ENCODE data around the gene SLAMF1. TPM values are rescaled to one million over a fixed set of nuclear protein-coding genes. Genes with fewer than 3 reads are reported as not detected.

The SLAMF1 gene
- total and polyA plus RNA-seq, 7 experiments from 2014 or later: 14.6 to 90.3 (median 22.9) TPM

GRCh38 chr1:160623227-160623633, 23.6 kb downstream of the SLAMF1 start:
- Mint-ChIP-seq H3K9me3 (peaks cover 0 to 10% (median 0%) of the 10 kb centered on the region in 11 donors), H3K4me3 (peak overlapping the region in 8 of 10 donors; percentile 6 to 99 (median 59)), H3K27ac (peak overlapping the region; percentile 38 to 100 (median 80)), H3K27me3 (no peaks in the 10 kb centered on the region), H3K4me1 (peaks cover 63 to 94% (median 87%) of the 10 kb centered on the region in 7 donors), H3K36me3 (peaks cover 18 to 82% (median 63%) of the 10 kb centered on the region in 5 donors)
- Histone ChIP-seq H3K27me3 (ENCODE audit: control insufficient read depth in 2 of 2, insufficient read depth in 2 of 2, low read length in 2 of 2) (no peaks in the 10 kb centered on the region), H3K27ac (ENCODE audit: low read depth, low read length) (peak overlapping the region; percentile 5), H3K9me3 (ENCODE audit: control insufficient read depth in 2 of 3, low read length in 3 of 3) (no peaks in the 10 kb centered on the region), H3K4me1 (ENCODE audit: control insufficient read depth in 2 of 2, insufficient read depth in 2 of 2, low read length in 2 of 2) (peaks cover 67% of the 10 kb centered on the region in 2 donors), H3K4me3 (ENCODE audit: low read length) (no peak overlapping the region), H3K36me3 (ENCODE audit: control insufficient read depth in 2 of 3, insufficient read depth in 3 of 3, low read length in 3 of 3) (peaks cover 4 to 13% (median 10%) of the 10 kb centered on the region in 3 experiments)
- ChIA-PET POLR2A (interaction anchor here (1.0 to 3.7 kb wide), 3 partner anchors 17 to 57 kb away, joined by 3 to 13 read pairs (median 3); partner anchors contain the start of gene SLAMF1), CTCF (interaction anchor here (1.5 to 1.8 kb wide), 2 partner anchors 52 to 58 kb away, joined by 6 to 10 read pairs; no protein-coding TSS in a partner anchor)
- peak; percentile 56 for ATAC-seq
- DNase-seq: peak in 1 of 9 donors; percentile 52
- intact Hi-C loops (cut with micrococcal nuclease): loop anchor here in 1 of 2 donors (2.0 kb wide), 1 partner anchor 16 kb away; no protein-coding TSS in a partner anchor

- Histone ChIP-seq H3K27me3 (ENCODE audit: control insufficient read depth in 2 of 2, insufficient read depth in 2 of 2, low read length in 2 of 2) (no peaks in the 10 kb centered on the region), H3K4me1 (ENCODE audit: control insufficient read depth in 2 of 2, insufficient read depth in 2 of 2, low read length in 2 of 2) (peaks cover 62% of the 10 kb centered on the region in 2 donors), H3K9me3 (ENCODE audit: control insufficient read depth in 2 of 3, low read length in 3 of 3) (no peaks in the 10 kb centered on the region), H3K4me3 (ENCODE audit: low read length) (no peak overlapping the region), H3K36me3 (ENCODE audit: control insufficient read depth in 2 of 3, insufficient read depth in 3 of 3, low read length in 3 of 3) (peaks cover 4 to 17% (median 10%) of the 10 kb centered on the region in 3 experiments), H3K27ac (ENCODE audit: low read depth, low read length) (no peak overlapping the region)
- intact Hi-C loops (cut with micrococcal nuclease): loop anchor here in 1 of 2 donors (2.0 kb wide), 1 partner anchor 16 kb away; no protein-coding TSS in a partner anchor
- Mint-ChIP-seq H3K27me3 (no peaks in the 10 kb centered on the region), H3K9me3 (peaks cover 0 to 10% (median 0%) of the 10 kb centered on the region in 11 donors), H3K4me1 (peaks cover 60 to 94% (median 87%) of the 10 kb centered on the region in 7 donors), H3K27ac (peak overlapping the region in 7 of 9 donors; percentile 8 to 100 (median 83)), H3K36me3 (peaks cover 12 to 80% (median 60%) of the 10 kb centered on the region in 5 donors), H3K4me3 (peak overlapping the region in 4 of 10 donors; percentile 30 to 99 (median 74))
- ATAC-seq: no peak
- ChIA-PET CTCF (interaction anchor here (0.7 to 1.8 kb wide), 4 partner anchors 14 to 58 kb away, joined by 3 to 10 read pairs (median 7); no protein-coding TSS in a partner anchor), POLR2A (interaction anchor here (1.0 to 3.7 kb wide), 3 partner anchors 18 to 58 kb away, joined by 3 to 13 read pairs (median 3); partner anchors contain the start of gene SLAMF1)
- DNase-seq: no peak
Measured at GRCh38 chr1:160622501-160623226, 24.2 kb downstream of the SLAMF1 start.

- Mint-ChIP-seq H3K27me3 (no peaks in the 10 kb centered on the region), H3K9me3 (peaks cover 0 to 8% (median 0%) of the 10 kb centered on the region in 11 donors), H3K4me3 (peak overlapping the region in 4 of 10 donors; percentile 16 to 64 (median 44)), H3K27ac (peak overlapping the region; percentile 34 to 98 (median 59)), H3K36me3 (peaks cover 12 to 77% (median 64%) of the 10 kb centered on the region in 5 donors), H3K4me1 (peaks cover 56 to 92% (median 84%) of the 10 kb centered on the region in 7 donors)
- POLR2A ChIA-PET: interaction anchor here (1.0 to 3.7 kb wide), 2 partner anchors 24 to 59 kb away, joined by 3 to 13 read pairs; partner anchors contain the start of gene SLAMF1
- no peak overlapping the region for H3K27ac ChIP-seq (ENCODE audit: low read depth, low read length)
- no peak for DNase-seq
- H3K4me1 ChIP-seq (ENCODE audit: control insufficient read depth in 2 of 2, insufficient read depth in 2 of 2, low read length in 2 of 2): peaks cover 53% of the 10 kb centered on the region in 2 donors
- intact Hi-C loops (cut with micrococcal nuclease): loop anchor here in 1 of 2 donors (1.0 to 2.0 kb wide), 2 partner anchors 7 to 17 kb away; no protein-coding TSS in a partner anchor
- no peaks in the 10 kb centered on the region for H3K9me3 ChIP-seq (ENCODE audit: control insufficient read depth in 2 of 3, low read length in 3 of 3)
- CTCF ChIA-PET: interaction anchor here (0.7 to 1.5 kb wide), 5 partner anchors 13 to 201 kb away, joined by 3 to 10 read pairs (median 3); no protein-coding TSS in a partner anchor
- H3K36me3 ChIP-seq (ENCODE audit: control insufficient read depth in 2 of 3, insufficient read depth in 3 of 3, low read length in 3 of 3): peaks cover 4 to 17% (median 10%) of the 10 kb centered on the region in 3 experiments
- H3K4me3 ChIP-seq (ENCODE audit: low read length): no peak overlapping the region
- no peak for ATAC-seq
- no peaks in the 10 kb centered on the region for H3K27me3 ChIP-seq (ENCODE audit: control insufficient read depth in 2 of 2, insufficient read depth in 2 of 2, low read length in 2 of 2)
Measured at GRCh38 chr1:160621633-160622413, 25.0 kb downstream of the SLAMF1 start.

GRCh38 chr1:160620942-160621632, 25.8 kb downstream of the SLAMF1 start:
- intact Hi-C loops (cut with micrococcal nuclease): loop anchor here (1.0 kb wide), 1 partner anchor 8 kb away; no protein-coding TSS in a partner anchor
- Histone ChIP-seq H3K4me1 (ENCODE audit: control insufficient read depth in 2 of 2, insufficient read depth in 2 of 2, low read length in 2 of 2) (peaks cover 46% of the 10 kb centered on the region in 2 donors), H3K4me3 (ENCODE audit: low read length) (no peak overlapping the region), H3K27ac (ENCODE audit: low read depth, low read length) (no peak overlapping the region), H3K9me3 (ENCODE audit: control insufficient read depth in 2 of 3, low read length in 3 of 3) (no peaks in the 10 kb centered on the region), H3K36me3 (ENCODE audit: control insufficient read depth in 2 of 3, insufficient read depth in 3 of 3, low read length in 3 of 3) (peaks cover 4 to 22% (median 17%) of the 10 kb centered on the region in 3 experiments), H3K27me3 (ENCODE audit: control insufficient read depth in 2 of 2, insufficient read depth in 2 of 2, low read length in 2 of 2) (no peaks in the 10 kb centered on the region)
- DNase-seq: no peak
- H3K27ac Mint-ChIP-seq: peak overlapping the region in 8 of 9 donors; percentile 41 to 98 (median 68)
- no peaks in the 10 kb centered on the region for H3K27me3 Mint-ChIP-seq
- peaks cover 12 to 75% (median 61%) of the 10 kb centered on the region in 5 donors for H3K36me3 Mint-ChIP-seq
- H3K4me3 Mint-ChIP-seq: peak overlapping the region in 4 of 10 donors; percentile 16 to 64 (median 30)
- CTCF ChIA-PET: interaction anchor here (0.7 to 4.4 kb wide), 5 partner anchors 12 to 200 kb away, joined by 3 to 67 read pairs (median 3); no protein-coding TSS in a partner anchor
- H3K9me3 Mint-ChIP-seq: peaks cover 0 to 7% (median 0%) of the 10 kb centered on the region in 11 donors
- no peak for ATAC-seq
- H3K4me1 Mint-ChIP-seq: peaks cover 50 to 90% (median 79%) of the 10 kb centered on the region in 7 donors
- POLR2A ChIA-PET: interaction anchor here (1.0 kb wide), 1 partner anchor 53 kb away, joined by 4 read pairs; no protein-coding TSS in a partner anchor

GRCh38 chr1:160619742-160620277, 27.0 kb downstream of the SLAMF1 start:
- Histone ChIP-seq H3K4me3 (ENCODE audit: low read length) (no peak overlapping the region), H3K27me3 (ENCODE audit: control insufficient read depth in 2 of 2, insufficient read depth in 2 of 2, low read length in 2 of 2) (no peaks in the 10 kb centered on the region), H3K4me1 (ENCODE audit: control insufficient read depth in 2 of 2, insufficient read depth in 2 of 2, low read length in 2 of 2) (peaks cover 33% of the 10 kb centered on the region in 2 donors), H3K27ac (ENCODE audit: low read depth, low read length) (no peak overlapping the region), H3K36me3 (ENCODE audit: control insufficient read depth in 2 of 3, insufficient read depth in 3 of 3, low read length in 3 of 3) (peaks cover 4 to 28% (median 24%) of the 10 kb centered on the region in 3 experiments), H3K9me3 (ENCODE audit: control insufficient read depth in 2 of 3, low read length in 3 of 3) (no peaks in the 10 kb centered on the region)
- peaks cover 39 to 84% (median 70%) of the 10 kb centered on the region in 7 donors for H3K4me1 Mint-ChIP-seq
- ATAC-seq (no peak), DNase-seq (no peak)
- CTCF ChIA-PET: interaction anchor here (1.2 to 4.4 kb wide), 13 partner anchors 9 to 148 kb away, joined by 3 to 67 read pairs (median 9); partner anchors contain the start of gene SLAMF1
- no peak overlapping the region for H3K4me3 Mint-ChIP-seq
- peak overlapping the region in 3 of 9 donors; percentile 65 to 71 (median 69) for H3K27ac Mint-ChIP-seq
- intact Hi-C loops (cut with micrococcal nuclease): loop anchor here (1.0 to 2.0 kb wide), 2 partner anchors 9 to 149 kb away; no protein-coding TSS in a partner anchor
- POLR2A ChIA-PET: interaction anchor here (0.8 to 3.3 kb wide), 8 partner anchors 8 to 92 kb away, joined by 3 to 33 read pairs (median 4); partner anchors contain the start of gene CD48
- H3K9me3 Mint-ChIP-seq: peaks cover 0 to 7% (median 0%) of the 10 kb centered on the region in 11 donors
- peaks cover 12 to 78% (median 64%) of the 10 kb centered on the region in 5 donors for H3K36me3 Mint-ChIP-seq
- no peaks in the 10 kb centered on the region for H3K27me3 Mint-ChIP-seq
